ENCODE data around the gene PIEZO1. TPM values are rescaled to one million over a fixed set of nuclear protein-coding genes. Genes with fewer than 3 reads are reported as not detected.

Gene PIEZO1
- polyA plus RNA-seq, 1 of the 3 experiments (the other 2 are of a cell fraction), result 184 TPM

- Histone ChIP-seq H3F3A (replicated peaks; ENCODE audit: insufficient read depth) (peaks cover 12% of the 10 kb centered on the region), H3K27me3 (ENCODE audit: insufficient read depth) (no peaks in the 10 kb centered on the region), H3K4me3 (ENCODE audit: low read depth in 2 of 2, low read length in 1 of 2) (no peak overlapping the region; a peak in 1 of 4 replicates), H3K9ac (no peak overlapping the region), H2AFZ (ENCODE audit: low read depth) (no peak overlapping the region), H3K36me3 (replicated peaks in 1 of 2; ENCODE audit: control insufficient read depth in 1 of 2, insufficient read depth in 2 of 2, low read length in 1 of 2) (peaks cover 0 to 32% of the 10 kb centered on the region in 2 experiments), H3K9me3 (no peaks in the 10 kb centered on the region), H3K4me1 (ENCODE audit: control insufficient read depth in 1 of 2, insufficient read depth in 2 of 2, low read depth in 1 of 2, low read length in 1 of 2) (peaks cover 4 to 36% of the 10 kb centered on the region in 2 experiments; a peak in 2 of 4 replicates), H3K79me2 (ENCODE audit: insufficient read depth) (peaks cover 11% of the 10 kb centered on the region; the same call in 1 of the 2 replicates), H3K4me2 (peak overlapping the region; percentile 31; the same call in 1 of the 2 replicates), H3K9me2 (no peaks in the 10 kb centered on the region), H3K27ac (ENCODE audit: low read depth in 2 of 2, low read length in 1 of 2) (peak overlapping the region; percentile 51 to 71), H4K20me1 (ENCODE audit: insufficient read depth) (peaks cover 23% of the 10 kb centered on the region)
- 50% methylated on average over 12 of the region's 15 CpGs for WGBS (ENCODE audit: low lambda C conversion rate)
- peak; percentile 93 for DNase-seq
- ChIA-PET CTCF (interaction anchor here (1.4 to 17.4 kb wide), 2 partner anchors 12 to 28 kb away, joined by 5 to 540 read pairs; no protein-coding TSS in a partner anchor), POLR2A (no interaction called here)
- TF ChIP-seq ZBTB33 (IDR thresholded peaks at IDR 0.05; ENCODE audit: borderline replicate concordance, low read depth), result no peak; the same call in 1 of the 2 replicates
- no peak for TF ChIP-seq SIN3A (IDR thresholded peaks at IDR 0.05; ENCODE audit: borderline replicate concordance, low read depth, low read length)
- TF ChIP-seq POLR2AphosphoS5 (IDR thresholded peaks at IDR 0.05; ENCODE audit: low read depth, low read length), result no peak
- 0 out of 2 replicates have a peak, but pooled peaks have one; percentile 18 for TF ChIP-seq GATA2 (CRISPR knock-in tag; IDR thresholded peaks at IDR 0.05)
- TF ChIP-seq NFIC (IDR thresholded peaks at IDR 0.05; ENCODE audit: borderline replicate concordance), result peak; percentile 59
- no peak for TF ChIP-seq FOSL2 (IDR thresholded peaks at IDR 0.05; ENCODE audit: borderline replicate concordance, low read depth)
Observed at GRCh38 chr16:88731699-88732098, 53.3 kb downstream of the PIEZO1 start.

GRCh38 chr16:88730632-88731607 is 54.1 kb downstream of the PIEZO1 start:
- no peak overlapping the region; a peak in 1 of 4 replicates for H3K4me3 ChIP-seq (ENCODE audit: low read depth in 2 of 2, low read length in 1 of 2)
- H2AFZ ChIP-seq (ENCODE audit: low read depth), result no peak overlapping the region
- H4K20me1 ChIP-seq (ENCODE audit: insufficient read depth), result peaks cover 23% of the 10 kb centered on the region
- H3K4me1 ChIP-seq (ENCODE audit: control insufficient read depth in 1 of 2, insufficient read depth in 2 of 2, low read depth in 1 of 2, low read length in 1 of 2), result peaks cover 4 to 43% of the 10 kb centered on the region in 2 experiments; a peak in 2 of 4 replicates
- ChIA-PET POLR2A (no interaction called here), CTCF (no interaction called here)
- H3F3A ChIP-seq (replicated peaks; ENCODE audit: insufficient read depth), result peaks cover 12% of the 10 kb centered on the region
- peak overlapping the region; percentile 31; the same call in 1 of the 2 replicates for H3K4me2 ChIP-seq
- peak; percentile 90 for DNase-seq
- peak overlapping the region; percentile 51 to 71 for H3K27ac ChIP-seq (ENCODE audit: low read depth in 2 of 2, low read length in 1 of 2)
- peaks cover under 1 to 37% of the 10 kb centered on the region in 2 experiments for H3K36me3 ChIP-seq (replicated peaks in 1 of 2; ENCODE audit: control insufficient read depth in 1 of 2, insufficient read depth in 2 of 2, low read length in 1 of 2)
- no peaks in the 10 kb centered on the region for H3K9me2 ChIP-seq
- H3K9me3 ChIP-seq, result no peaks in the 10 kb centered on the region
- no peak overlapping the region for H3K9ac ChIP-seq
- WGBS (ENCODE audit: low lambda C conversion rate), result 50% methylated on average over 26 of the region's 34 CpGs
- no peaks in the 10 kb centered on the region for H3K27me3 ChIP-seq (ENCODE audit: insufficient read depth)
- H3K79me2 ChIP-seq (ENCODE audit: insufficient read depth), result peaks cover 9% of the 10 kb centered on the region; the same call in 1 of the 2 replicates
- TF ChIP-seq TEAD4 (IDR thresholded peaks at IDR 0.05; ENCODE audit: borderline replicate concordance, insufficient read depth) (no peak), NFIC (IDR thresholded peaks at IDR 0.05; ENCODE audit: borderline replicate concordance) (peak; percentile 57), ZBTB33 (IDR thresholded peaks at IDR 0.05; ENCODE audit: borderline replicate concordance, low read depth) (no peak), FOSL2 (IDR thresholded peaks at IDR 0.05; ENCODE audit: borderline replicate concordance, low read depth) (peak; percentile 49; the same call in 1 of the 2 replicates), ELF1 (IDR thresholded peaks at IDR 0.05) (no peak), USF2 (IDR thresholded peaks at IDR 0.05; ENCODE audit: borderline replicate concordance, low read depth, low read length) (no peak), CTCF (IDR thresholded peaks at IDR 0.05) (no peak), YY1 (IDR thresholded peaks at IDR 0.05; ENCODE audit: low read depth) (no peak), MXI1 (IDR thresholded peaks at IDR 0.05; ENCODE audit: low read depth, low read length) (peak; percentile 68)

All from SK-N-SH (cell line).